OCI-LY7 (cell line): ENCODE measurements around the gene GPATCH2. TPM values are rescaled to one million over a fixed set of nuclear protein-coding genes. Genes with fewer than 3 reads are reported as not detected.

ENCODE experiments used
- BruUV-seq: library from RNA; stranded (reverse); fragments of 400-500 nt; replicated peaks from 2 replicates; lab custom pipeline; 2021; lab: Mats Ljungman, UMichigan
- CTCF ChIA-PET: fragments of 300-600 bp; sonication (Branson Sonifier 250); formaldehyde crosslinking; loops from one replicate; lab custom pipeline; 2022; ENCODE audit warnings: antibody characterized with exemption; ENCODE audit not compliant: unreplicated experiment; lab: Charles Lee
- POLR2A ChIA-PET: fragments of 300-600 bp; sonication (Branson Sonifier 250); formaldehyde crosslinking; loops from one replicate; lab custom pipeline; 2022; ENCODE audit warnings: antibody characterized with exemption; lab: Charles Lee
- DNase-seq: peaks from one replicate; pipeline ENCODE4 v3.0.0-alpha.2; 2015; ENCODE audit warnings: low spot score
- H2AFZ ChIP-seq: fragments of 200-600 bp; sonication (generic), shearing (Covaris generic); 2 replicates; pipeline ENCODE4 v1.6.1; 2014; ENCODE audit warnings: mild to moderate bottlenecking, antibody characterized with exemption, low read length, moderate library complexity
- H3K27ac ChIP-seq: fragments of 200-600 bp; sonication (generic); 2 replicates; pipeline ENCODE4 v1.5.1; 2014; ENCODE audit warnings: mixed run types, low read depth, mild to moderate bottlenecking, moderate library complexity, low read length, inconsistent platforms; ENCODE audit not compliant: poor library complexity, severe bottlenecking
- H3K36me3 ChIP-seq: fragments of 200-600 bp; sonication (generic); 2 replicates; pipeline ENCODE4 v1.6.1; 2014; ENCODE audit warnings: mild to moderate bottlenecking, antibody characterized with exemption, low read length, moderate library complexity, mixed read lengths; ENCODE audit not compliant: insufficient read depth
- H3K4me1 ChIP-seq: fragments of 200-600 bp; sonication (generic); 2 replicates; pipeline ENCODE4 v1.5.1; 2014; ENCODE audit warnings: mild to moderate bottlenecking, low read length; ENCODE audit not compliant: insufficient read depth, poor library complexity, severe bottlenecking
- H3K4me2 ChIP-seq: fragments of 200-600 bp; sonication (generic); 2 replicates; pipeline ENCODE4 v1.6.1; 2014; ENCODE audit warnings: mild to moderate bottlenecking, low read length
- H3K4me3 ChIP-seq: fragments of 200-600 bp; sonication (generic); 2 replicates; pipeline ENCODE4 v1.5.1; 2014; ENCODE audit warnings: mild to moderate bottlenecking, low read depth, low read length; ENCODE audit not compliant: poor library complexity, severe bottlenecking
- H3K79me2 ChIP-seq: fragments of 200-600 bp; sonication (generic); 2 replicates; pipeline ENCODE4 v1.6.1; 2016; ENCODE audit warnings: low read depth, mild to moderate bottlenecking, low read length, moderate library complexity, mixed read lengths; ENCODE audit not compliant: insufficient read depth
- H3K9me2 ChIP-seq: fragments of 200-600 bp; sonication (generic); 2 replicates; pipeline ENCODE4 v1.6.1; 2016; ENCODE audit warnings: mild to moderate bottlenecking, low read length, mixed read lengths; ENCODE audit not compliant: insufficient read depth
- H3K9me3 ChIP-seq: fragments of 200-600 bp; sonication (generic); 2 replicates; pipeline ENCODE4 v1.6.1; 2014; ENCODE audit warnings: mild to moderate bottlenecking, mixed run types, low read length, mixed read lengths
- H4K20me1 ChIP-seq: fragments of 200-600 bp; sonication (generic); 2 replicates; pipeline ENCODE4 v1.6.1; 2014; ENCODE audit warnings: mild to moderate bottlenecking, antibody characterized with exemption, low read length, moderate library complexity, mixed read lengths; ENCODE audit not compliant: insufficient read depth
- EZH2phosphoT487 ChIP-seq: fragments of 200-600 bp; sonication (generic); IDR thresholded peaks from 2 replicates; pipeline ENCODE4 v1.6.1; 2018; ENCODE audit warnings: low read depth, borderline replicate concordance, mild to moderate bottlenecking, mixed run types, antibody characterized with exemption, low read length, moderate library complexity, mixed read lengths
- intact Hi-C: fragments of 100-400 bp; cut with micrococcal nuclease; formaldehyde crosslinking; loops from one replicate; pipeline ENCODE4 v1.10.0; 2022; ENCODE audit not compliant: unreplicated experiment
- total RNA-seq, 2 experiments: library from RNA; depleted of rRNA in 1 of 2; stranded (reverse); fragments of >200 nt in 1 of 2; shearing (Covaris generic) in 1 of 2; gene quantifications; 2 replicates each; pipeline ENCODE4 v1.2.3, GENCODE V29; 2014 to 2022
- TF ChIP-seq, protein P1 (sequence below): fragments of 200-600 bp; sonication (generic); conservative IDR thresholded peaks from 2 replicates; pipeline ENCODE4 v1.5.1; 2014; ENCODE audit warnings: mild to moderate bottlenecking, antibody characterized with exemption, low read length, moderate library complexity, mixed read lengths

GPATCH2 gene
- total RNA-seq, 2 experiments from 2014 or later, result 8.8 to 12.7 TPM

- H3K27ac ChIP-seq, result no peak overlapping the region
- peaks cover 19% of the 10 kb centered on the region for H3K79me2 ChIP-seq
- H4K20me1 ChIP-seq, result no peaks in the 10 kb centered on the region
- no peak overlapping the region for H2AFZ ChIP-seq
- H3K4me1 ChIP-seq, result no peaks in the 10 kb centered on the region
- no peak overlapping the region for H3K4me3 ChIP-seq
- peaks cover 22% of the 10 kb centered on the region; the same call in 1 of the 2 replicates for H3K36me3 ChIP-seq
- TF ChIP-seq, protein P1, sequence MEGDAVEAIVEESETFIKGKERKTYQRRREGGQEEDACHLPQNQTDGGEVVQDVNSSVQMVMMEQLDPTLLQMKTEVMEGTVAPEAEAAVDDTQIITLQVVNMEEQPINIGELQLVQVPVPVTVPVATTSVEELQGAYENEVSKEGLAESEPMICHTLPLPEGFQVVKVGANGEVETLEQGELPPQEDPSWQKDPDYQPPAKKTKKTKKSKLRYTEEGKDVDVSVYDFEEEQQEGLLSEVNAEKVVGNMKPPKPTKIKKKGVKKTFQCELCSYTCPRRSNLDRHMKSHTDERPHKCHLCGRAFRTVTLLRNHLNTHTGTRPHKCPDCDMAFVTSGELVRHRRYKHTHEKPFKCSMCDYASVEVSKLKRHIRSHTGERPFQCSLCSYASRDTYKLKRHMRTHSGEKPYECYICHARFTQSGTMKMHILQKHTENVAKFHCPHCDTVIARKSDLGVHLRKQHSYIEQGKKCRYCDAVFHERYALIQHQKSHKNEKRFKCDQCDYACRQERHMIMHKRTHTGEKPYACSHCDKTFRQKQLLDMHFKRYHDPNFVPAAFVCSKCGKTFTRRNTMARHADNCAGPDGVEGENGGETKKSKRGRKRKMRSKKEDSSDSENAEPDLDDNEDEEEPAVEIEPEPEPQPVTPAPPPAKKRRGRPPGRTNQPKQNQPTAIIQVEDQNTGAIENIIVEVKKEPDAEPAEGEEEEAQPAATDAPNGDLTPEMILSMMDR, result no peak
- no peak for TF ChIP-seq EZH2phosphoT487
- no peaks in the 10 kb centered on the region for H3K9me2 ChIP-seq
- BruUV-seq, result no TSS peak
- intact Hi-C loops, result no loop called here
- no peak for DNase-seq
- no peak overlapping the region for H3K4me2 ChIP-seq
- CTCF ChIA-PET, result no interaction called here
- POLR2A ChIA-PET, result interaction anchor here (0.6 to 2.0 kb wide), 8 partner anchors 9 to 1102 kb away, joined by 3 to 9 read pairs (median 3); partner anchors contain the start of genes GPATCH2 and SPATA17
- no peaks in the 10 kb centered on the region for H3K9me3 ChIP-seq
Observed at GRCh38 chr1:217622042-217622441, 8.8 kb downstream of the GPATCH2 start.

- H3K79me2 ChIP-seq, result peaks cover 13% of the 10 kb centered on the region; the same call in 1 of the 2 replicates
Observed at GRCh38 chr1:217620814-217621213, 10.1 kb downstream of the GPATCH2 start.

More at GRCh38 chr1:217620814-217621213, 10.1 kb downstream of the GPATCH2 start:
- intact Hi-C loops, result no loop called here
- POLR2A ChIA-PET, result interaction anchor here (0.9 to 2.0 kb wide), 4 partner anchors 9 to 51 kb away, joined by 3 to 9 read pairs (median 5); partner anchors contain the start of genes GPATCH2 and SPATA17
- TF ChIP-seq, protein P1, result no peak
- no peak for TF ChIP-seq EZH2phosphoT487
- no peak overlapping the region for H3K4me2 ChIP-seq
- BruUV-seq, result no TSS peak
- H3K4me1 ChIP-seq, result no peaks in the 10 kb centered on the region
- no peak for DNase-seq
- H3K4me3 ChIP-seq, result no peak overlapping the region
- peaks cover 4% of the 10 kb centered on the region; the same call in 1 of the 2 replicates for H4K20me1 ChIP-seq
- no peaks in the 10 kb centered on the region for H3K9me2 ChIP-seq
- H3K36me3 ChIP-seq, result peaks cover 26% of the 10 kb centered on the region; the same call in 1 of the 2 replicates
- no peak overlapping the region for H2AFZ ChIP-seq
- no peaks in the 10 kb centered on the region for H3K9me3 ChIP-seq
- H3K27ac ChIP-seq, result no peak overlapping the region
- CTCF ChIA-PET, result no interaction called here
